Skeletal muscle tissue (tissue), 4 donors: ENCODE results near the gene TMEM181. TPM values are rescaled to one million over a fixed set of nuclear protein-coding genes. Genes with fewer than 3 reads are reported as not detected.
"Not testable (repeated sequence)": the region's sequence is repeated elsewhere in the genome, so short reads cannot be mapped to it uniquely, and the experiment has no call there.

Source experiments
- H3K27ac ChIP-seq: one replicate; pipeline ENCODE4 v1.7.0; 2013; ENCODE audit warnings: mild to moderate bottlenecking, low read depth, low read length, inconsistent platforms
- H3K27me3 ChIP-seq, 3 donors: one replicate each; pipeline ENCODE4 v1.7.0; 2013; ENCODE audit warnings: low read length in 3 of 3; ENCODE audit not compliant: control insufficient read depth in 3 of 3, insufficient read depth in 3 of 3
- H3K36me3 ChIP-seq, 3 donors: one replicate each; pipeline ENCODE4 v1.7.0; 2013; ENCODE audit warnings: low read length in 3 of 3; ENCODE audit not compliant: control insufficient read depth in 3 of 3, insufficient read depth in 3 of 3
- H3K4me1 ChIP-seq, 3 donors: one replicate each; pipeline ENCODE4 v1.7.0; 2013; ENCODE audit warnings: low read length in 3 of 3, mild to moderate bottlenecking in 3 of 3; ENCODE audit not compliant: control insufficient read depth in 3 of 3, insufficient read depth in 3 of 3
- H3K4me3 ChIP-seq, 3 donors: one replicate each; pipeline ENCODE4 v1.7.0; 2013; ENCODE audit warnings: low read length in 3 of 3
- H3K9ac ChIP-seq, 3 donors: one replicate each; pipeline ENCODE4 v1.7.0; 2013; ENCODE audit warnings: low read length in 3 of 3, mild to moderate bottlenecking in 3 of 3, moderate library complexity in 2 of 3, low read depth in 1 of 3
- H3K9me3 ChIP-seq, 3 donors: one replicate each; pipeline ENCODE4 v1.7.0; 2013; ENCODE audit warnings: low read length in 3 of 3; ENCODE audit not compliant: control insufficient read depth in 3 of 3
- total RNA-seq: library from RNA; depleted of rRNA; stranded (reverse); fragments of >200 nt; gene quantifications from one replicate; pipeline ENCODE4 v1.2.3, GENCODE V29; 2014
- donor health status: Osteomylitis.

Gene TMEM181
- total RNA-seq, 1 donor from 2014 or later, result 17.2 TPM

DNA sequence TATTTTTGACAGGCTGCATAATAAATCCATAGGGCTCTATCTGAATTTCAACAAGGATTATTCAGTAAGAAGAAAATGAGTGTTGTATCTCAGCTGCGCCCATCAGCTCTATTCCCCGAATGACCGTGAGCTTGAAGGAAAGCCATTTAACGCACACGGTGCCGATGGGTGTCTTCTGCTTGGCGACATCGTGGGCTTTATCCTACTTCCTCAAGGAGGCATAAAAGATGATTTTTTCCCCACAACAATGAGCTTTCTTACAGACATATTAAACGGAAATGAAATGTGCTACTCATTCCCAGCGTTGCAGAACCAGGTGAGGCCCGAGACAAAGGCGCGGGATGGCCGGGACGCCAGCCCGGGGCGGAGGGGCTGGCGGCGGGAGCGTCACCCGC, 83.9 kb downstream of the TMEM181 start:
- Histone ChIP-seq H3K4me3 (peak overlapping the region; percentile 91 to 97 (median 97)), H3K27ac (peak overlapping the region; percentile 98), H3K9ac (peak overlapping the region; percentile 97 to 99 (median 99)), H3K4me1 (peaks cover 35 to 51% (median 41%) of the 10 kb centered on the region in 3 donors), H3K36me3 (peaks cover 0 to 5% (median 0%) of the 10 kb centered on the region in 3 donors), H3K9me3 (no peaks in the 10 kb centered on the region), H3K27me3 (no peaks in the 10 kb centered on the region)

DNA sequence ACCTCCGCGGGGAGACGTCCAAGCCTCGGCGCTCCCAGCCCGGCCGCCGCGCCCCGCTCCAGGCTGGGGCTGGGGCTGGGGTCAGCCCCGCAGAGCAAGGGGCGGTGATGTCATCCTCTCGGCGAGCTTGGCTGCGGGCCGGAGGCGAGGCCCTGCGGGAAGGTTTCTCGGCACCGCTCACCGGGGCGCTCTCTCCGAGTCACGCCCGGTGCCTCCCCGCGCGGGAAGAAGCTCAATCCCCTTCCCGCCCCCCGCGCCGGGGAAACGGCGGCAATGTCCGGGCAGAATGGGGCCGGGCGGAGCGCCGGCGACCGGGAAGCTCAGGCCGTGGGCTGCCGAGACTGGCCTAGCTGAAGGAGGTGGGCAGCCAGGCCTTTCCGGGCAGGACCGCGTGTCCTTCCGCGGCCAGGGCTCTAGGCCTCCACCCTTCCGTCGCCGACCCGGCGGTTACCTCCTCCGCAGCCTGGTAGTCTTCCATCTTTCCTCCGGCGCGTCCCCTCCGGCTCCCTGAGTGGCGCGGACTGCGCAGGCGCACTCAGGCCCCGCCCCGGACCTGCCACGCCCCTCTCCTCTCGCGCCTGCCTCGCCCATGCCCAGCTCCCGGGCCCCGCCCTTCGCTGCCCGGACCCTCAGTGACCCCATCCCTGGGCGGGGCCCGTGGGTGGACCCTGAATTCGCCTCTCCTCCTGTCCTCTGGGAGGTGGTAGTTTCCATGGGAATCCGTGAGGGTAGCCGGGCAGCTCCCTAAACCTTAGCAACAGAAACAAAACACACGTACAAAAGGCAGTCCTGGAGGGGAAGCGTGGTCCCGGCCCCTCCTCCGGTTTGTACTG, 84.6 kb downstream of the TMEM181 start, which contains the start of gene DYNLT1:
DYNLT1 (minus strand) TSS at position 513 of the 833 bp plus-strand sequence; CDS start at position 478, 35 bp downstream.
- no peaks in the 10 kb centered on the region for H3K9me3 ChIP-seq
- H3K27me3 ChIP-seq, result no peaks in the 10 kb centered on the region
- H3K4me1 ChIP-seq, result peaks cover 37 to 51% (median 38%) of the 10 kb centered on the region in 3 donors
- peak within 1 kb of the TSS; percentile 91 to 97 (median 97) for H3K4me3 ChIP-seq
- H3K36me3 ChIP-seq, result peaks cover 0 to 5% (median 0%) of the 10 kb centered on the region in 3 donors
- H3K27ac ChIP-seq, result peak within 1 kb of the TSS; percentile 98
- peak within 1 kb of the TSS; percentile 97 to 99 (median 99) for H3K9ac ChIP-seq

DNA sequence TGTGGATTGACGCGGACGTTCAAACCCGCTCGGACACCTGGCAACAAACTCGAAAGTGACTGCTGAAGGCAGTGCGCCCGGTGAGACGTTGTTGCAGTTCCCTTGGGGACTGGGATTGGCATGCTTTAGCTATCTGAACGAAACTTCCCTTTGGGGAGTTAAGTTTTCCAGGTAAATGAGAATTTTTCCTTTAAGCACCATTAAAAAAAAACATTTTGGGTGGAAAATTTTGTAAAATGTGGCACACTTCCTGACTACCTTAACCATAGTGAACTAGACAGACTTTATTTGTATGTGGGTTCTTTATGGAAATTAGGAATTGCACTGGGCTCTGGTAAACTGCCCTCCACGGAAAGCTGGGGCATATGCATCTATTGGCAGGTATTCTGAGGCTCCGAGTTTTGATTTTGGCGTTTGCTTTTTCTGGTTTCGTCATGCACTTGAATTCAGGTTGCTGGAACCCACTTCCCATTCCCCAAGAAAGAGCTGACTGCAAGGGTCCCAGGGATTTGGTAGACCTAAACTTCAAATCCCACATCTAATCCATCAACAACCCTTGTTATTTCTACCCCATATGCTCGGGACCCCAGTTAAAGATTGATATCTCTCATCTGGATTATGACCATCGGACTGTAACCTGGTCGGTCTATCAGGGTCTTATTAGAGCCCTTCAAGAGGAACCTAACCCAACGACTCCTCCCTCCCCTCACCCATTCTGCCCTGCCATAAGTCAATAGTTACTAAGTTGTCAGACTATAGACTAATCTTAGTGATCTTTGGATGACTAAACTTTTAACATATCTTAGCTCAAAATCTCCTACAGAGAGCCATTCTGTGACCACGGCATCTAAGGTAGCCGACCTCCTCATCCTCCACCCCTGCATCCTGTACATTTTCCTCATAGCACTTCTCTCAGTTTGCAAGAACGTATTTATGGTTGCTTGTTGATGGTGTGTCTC, 85.5 kb downstream of the TMEM181 start:
- peaks cover 30 to 42% (median 37%) of the 10 kb centered on the region in 3 donors for H3K4me1 ChIP-seq

DNA sequence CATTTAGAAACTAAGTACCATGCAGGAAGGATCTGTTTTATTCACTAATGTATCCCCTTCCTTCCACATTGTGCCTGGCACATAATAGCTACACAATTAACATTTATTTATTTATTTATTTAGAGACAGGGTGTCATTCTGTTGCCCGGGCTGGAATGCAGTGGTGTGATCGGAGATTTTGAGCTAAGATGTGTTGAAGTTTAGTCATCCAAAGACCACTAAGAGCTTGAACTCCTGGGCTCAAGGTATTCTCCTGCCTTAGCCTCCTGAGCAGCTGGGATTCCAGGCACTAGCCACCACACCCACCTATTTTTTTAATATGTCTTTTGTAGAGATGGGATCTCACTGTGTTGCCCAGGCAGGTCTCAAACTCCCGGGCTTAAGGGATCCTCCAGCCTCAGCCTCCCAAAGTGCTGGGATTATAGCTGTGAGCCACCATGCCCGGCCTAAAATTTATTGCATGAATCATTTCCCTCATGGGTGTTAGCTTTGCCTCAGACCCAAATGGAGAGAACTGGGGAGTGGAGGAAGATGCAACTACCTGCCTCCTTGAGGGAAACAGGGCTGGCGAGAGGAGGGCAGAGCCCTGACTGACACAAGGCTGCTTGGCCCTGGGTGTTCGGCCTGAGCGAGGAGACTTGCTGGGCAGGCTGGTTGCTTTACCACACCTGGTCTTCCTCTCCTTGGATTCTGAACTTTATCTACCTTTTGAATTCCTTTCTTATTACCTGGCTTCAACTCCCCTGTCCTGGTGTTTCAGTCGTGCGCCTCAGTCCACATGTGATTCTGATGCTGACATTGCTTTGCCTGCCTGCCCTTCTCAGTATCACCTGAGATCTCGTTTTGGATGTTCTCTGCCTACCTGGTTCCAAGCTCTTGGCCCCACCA, 86.4 kb downstream of the TMEM181 start:
- Histone ChIP-seq H3K27ac (no peak overlapping the region), H3K4me3 (no peak overlapping the region), H3K9ac (no peak overlapping the region), H3K4me1 (peaks cover 26 to 38% (median 30%) of the 10 kb centered on the region in 3 donors), H3K9me3 (no peaks in the 10 kb centered on the region), H3K36me3 (no peaks in the 10 kb centered on the region), H3K27me3 (no peaks in the 10 kb centered on the region)

More for the DNA sequence above, 85.5 kb downstream of the TMEM181 start:
- Histone ChIP-seq H3K27ac (peak overlapping the region; percentile 98), H3K27me3 (no peaks in the 10 kb centered on the region), H3K9ac (peak overlapping the region; percentile 73 to 99 (median 99)), H3K4me3 (peak overlapping the region; percentile 91 to 97 (median 97)), H3K36me3 (peaks cover 0 to 5% (median 0%) of the 10 kb centered on the region in 3 donors), H3K9me3 (no peaks in the 10 kb centered on the region)

DNA sequence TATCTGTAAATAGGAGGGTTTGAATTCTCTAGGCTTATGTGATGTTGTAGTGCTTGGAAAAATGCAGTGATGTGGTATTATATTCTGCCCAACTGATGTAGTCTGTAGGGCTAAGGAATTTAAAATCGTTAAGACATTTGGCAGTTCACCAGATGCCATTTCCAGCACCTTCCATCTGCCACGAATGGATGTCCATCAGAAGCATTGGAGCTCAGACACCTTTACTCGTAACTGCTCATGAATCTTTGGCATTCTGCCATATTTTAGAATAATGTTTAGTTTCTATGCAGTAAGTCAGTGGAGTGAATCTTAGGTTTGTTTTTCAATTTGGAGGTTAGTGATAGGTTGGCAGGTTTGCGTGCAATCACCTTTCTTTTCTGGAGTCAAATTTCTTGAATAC, 87.6 kb downstream of the TMEM181 start:
- Histone ChIP-seq H3K36me3 (no peaks in the 10 kb centered on the region), H3K4me3 (no peak overlapping the region), H3K4me1 (peaks cover 16 to 27% (median 22%) of the 10 kb centered on the region in 3 donors), H3K9me3 (no peaks in the 10 kb centered on the region), H3K27me3 (no peaks in the 10 kb centered on the region), H3K27ac (no peak overlapping the region), H3K9ac (no peak overlapping the region)

DNA sequence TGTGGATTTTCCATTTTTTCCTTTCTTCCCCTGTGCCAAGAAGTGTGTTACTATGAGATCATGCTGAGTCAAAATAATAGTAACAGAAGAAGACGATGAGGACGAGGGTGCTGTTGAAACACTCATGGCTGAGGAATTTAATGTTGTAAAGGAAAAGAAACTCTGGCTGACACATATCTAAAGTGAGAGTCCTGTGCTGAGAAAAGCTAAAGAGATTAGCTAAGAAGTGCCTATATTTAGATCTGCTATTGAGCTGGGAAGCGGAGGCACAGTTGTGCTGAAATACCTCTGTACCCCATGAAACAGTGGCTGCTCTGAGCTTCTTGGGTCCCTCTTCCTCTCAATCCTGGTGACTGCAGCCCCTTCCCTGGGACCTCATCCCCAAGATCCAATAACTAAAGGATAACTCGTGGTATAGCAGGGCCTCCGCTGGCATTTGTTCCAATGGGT, 88.8 kb downstream of the TMEM181 start:
- H3K27ac ChIP-seq, result peak overlapping the region; percentile 51
- peak overlapping the region in 1 of 3 donors; percentile 35 for H3K9ac ChIP-seq
- no peaks in the 10 kb centered on the region for H3K36me3 ChIP-seq
- no peaks in the 10 kb centered on the region for H3K27me3 ChIP-seq
- no peak overlapping the region for H3K4me3 ChIP-seq
- no peaks in the 10 kb centered on the region for H3K9me3 ChIP-seq
- H3K4me1 ChIP-seq, result peaks cover 9 to 18% (median 13%) of the 10 kb centered on the region in 3 donors

DNA sequence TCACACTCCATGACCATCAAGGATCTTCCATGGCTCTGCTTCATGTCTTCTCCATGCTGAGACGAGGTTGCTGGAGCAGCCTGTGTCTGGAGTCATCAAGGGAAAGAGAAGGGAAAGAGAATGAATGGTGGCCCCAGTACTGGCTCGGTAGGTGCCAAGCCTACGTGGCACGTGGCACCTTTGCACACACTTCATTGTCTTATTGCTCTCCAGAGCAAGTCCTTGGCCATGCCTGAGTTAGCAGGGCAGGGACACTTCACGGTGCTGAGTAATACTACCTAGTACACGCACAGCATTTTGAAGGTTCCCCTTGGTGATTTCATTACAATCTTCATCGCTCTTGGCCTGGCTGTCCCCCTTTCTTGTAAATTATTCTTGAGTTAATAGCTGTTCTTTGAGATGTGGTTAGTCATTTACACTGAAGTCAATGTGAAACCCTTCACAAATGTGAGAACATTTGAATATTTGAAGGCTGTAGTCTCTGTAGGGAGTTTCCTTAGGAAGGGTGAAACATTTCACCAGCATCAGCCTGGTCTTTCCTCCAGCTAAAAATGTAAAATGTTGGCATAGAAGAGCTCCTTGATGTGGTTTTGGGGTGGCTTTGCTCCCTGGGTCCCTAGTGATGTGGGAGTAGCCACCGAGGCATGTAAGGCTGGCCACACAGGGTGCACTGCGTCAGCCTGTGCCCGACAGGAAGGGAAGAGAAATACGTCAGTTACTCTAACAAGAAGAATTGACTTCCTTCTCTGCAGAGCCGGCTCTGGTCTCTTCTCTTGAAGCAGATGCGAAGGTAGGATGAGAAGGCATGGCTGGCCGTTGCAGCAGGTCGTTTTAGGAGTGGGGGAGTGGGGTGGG, 89.6 kb downstream of the TMEM181 start, which contains the start of gene SYTL3:
SYTL3 (plus strand) TSS at position 766 of the 855 bp plus-strand sequence. CDS start 13,215 bp downstream, outside the sequence.
- peak within 1 kb of the TSS; percentile 51 for H3K27ac ChIP-seq

DNA sequence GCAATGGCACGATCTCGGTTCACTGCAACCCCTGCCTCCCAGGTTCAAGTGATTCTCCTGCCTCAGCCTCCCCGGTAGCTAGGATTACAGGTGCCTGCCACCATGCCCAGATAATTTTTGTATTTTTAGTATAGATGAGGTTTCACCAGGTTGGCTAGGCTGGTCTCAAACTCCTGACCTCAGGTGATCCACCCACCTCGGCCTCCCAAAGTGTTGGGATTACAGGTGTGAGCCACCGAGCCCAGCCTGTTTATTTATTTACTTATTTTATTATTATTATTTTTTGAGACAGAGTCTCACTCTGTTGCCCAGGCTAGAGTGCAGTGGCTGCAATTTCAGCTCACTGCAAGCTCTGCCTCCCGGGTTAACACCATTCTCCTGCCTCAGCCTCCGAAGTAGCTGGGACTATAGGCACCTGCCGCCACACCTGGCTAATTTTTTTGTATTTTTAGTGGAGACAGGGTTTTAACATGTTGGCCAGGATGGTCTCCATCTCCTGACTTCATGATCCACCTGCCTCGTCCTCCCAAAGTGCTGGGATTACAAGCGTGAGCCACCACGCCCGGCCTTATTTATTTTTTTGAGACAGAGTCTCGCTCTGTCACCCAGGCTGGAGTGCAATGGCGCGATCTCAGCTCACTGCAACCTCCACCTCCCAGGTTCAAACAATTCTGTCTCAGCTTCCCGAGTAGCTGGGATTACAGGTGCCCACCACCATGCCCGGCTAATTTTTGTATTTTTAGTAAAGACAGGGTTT, 92.3 kb downstream of the TMEM181 start:
- peaks cover 26 to 34% (median 26%) of the 10 kb centered on the region in 3 donors for H3K4me1 ChIP-seq

More for the DNA sequence above, 89.6 kb downstream of the TMEM181 start, which contains the start of gene SYTL3:
- Histone ChIP-seq H3K36me3 (no peaks in the 10 kb centered on the region), H3K4me1 (peaks cover 18 to 25% (median 19%) of the 10 kb centered on the region in 3 donors), H3K9ac (peak within 1 kb of the TSS in 1 of 3 donors; percentile 35), H3K27me3 (no peaks in the 10 kb centered on the region), H3K9me3 (no peaks in the 10 kb centered on the region), H3K4me3 (peak within 1 kb of the TSS in 1 of 3 donors; percentile 8)

More for the DNA sequence above, 92.3 kb downstream of the TMEM181 start:
- H3K9me3 ChIP-seq, H3K27me3 ChIP-seq, H3K9ac ChIP-seq, H3K4me3 ChIP-seq, H3K36me3 ChIP-seq, H3K27ac ChIP-seq: not testable (repeated sequence)
